Stimulated activated CD4-positive, alpha-beta T cell treated with anti-CD3 and anti-CD28 coated beads, TNF-alpha, amount 100 ng/mL, for 1 hour (primary cell): Measurements from ENCODE around the gene BMAL1.

Source experiments
- DNase-seq, 3 donors: peaks; one replicate each; pipeline ENCODE4 v3.0.0-alpha.2; 2020; ENCODE audit warnings: low read depth in 3 of 3, low spot score in 1 of 3

BMAL1 gene

DNA sequence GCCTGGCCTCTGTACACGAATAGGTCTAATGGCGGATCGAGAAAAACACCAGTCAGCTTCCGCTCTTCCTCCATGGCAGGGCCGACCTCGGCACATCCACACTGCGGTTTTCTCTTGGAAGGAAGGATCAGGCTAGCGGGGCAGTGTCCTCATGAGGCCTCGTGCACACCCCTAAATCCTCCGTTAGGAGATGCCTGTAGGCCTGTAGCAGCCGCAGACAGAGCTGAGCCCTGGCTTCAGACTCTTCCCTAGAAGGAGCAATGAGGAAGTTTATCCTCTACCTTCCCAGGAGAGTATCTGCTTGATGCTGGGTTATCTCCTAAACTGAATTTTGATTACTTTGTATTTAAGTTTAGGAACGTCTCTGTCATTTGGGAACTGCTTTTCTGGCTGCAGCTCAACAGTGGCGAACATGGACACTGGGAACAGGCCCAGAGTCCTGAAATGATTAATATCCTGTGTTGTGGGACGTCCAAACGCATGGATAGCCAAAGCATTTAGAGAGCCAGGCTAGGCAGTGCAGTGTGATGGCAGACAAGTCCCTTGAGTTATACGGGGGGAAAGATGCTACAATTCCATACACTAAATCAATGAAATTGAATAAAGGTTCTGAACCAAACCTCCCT is 16.5 kb upstream of the BMAL1 start:
- no peak for DNase-seq

DNA sequence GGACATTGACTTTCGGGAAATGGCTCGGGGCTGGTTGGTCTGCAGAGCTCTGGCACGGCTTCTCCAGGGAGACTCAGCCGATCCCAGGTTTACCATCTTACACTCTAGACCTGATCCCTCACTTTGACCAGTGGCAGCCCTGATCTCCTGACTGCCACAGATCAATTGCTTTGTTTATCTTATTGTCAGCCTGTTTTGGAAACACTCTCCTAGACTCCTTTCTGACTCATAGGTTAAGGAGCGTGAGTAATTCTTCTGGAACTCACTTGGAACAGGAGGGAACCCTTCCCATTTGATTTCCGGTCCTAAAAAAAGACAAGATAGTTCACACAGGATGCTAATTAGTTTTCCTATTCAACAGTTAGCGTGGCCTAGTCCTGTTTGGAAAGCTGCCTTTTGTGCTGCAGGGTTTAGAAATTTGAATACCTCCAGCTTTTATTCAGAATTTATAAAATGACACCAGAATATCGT is 16.0 kb upstream of the BMAL1 start:
- DNase-seq, result no peak

DNA sequence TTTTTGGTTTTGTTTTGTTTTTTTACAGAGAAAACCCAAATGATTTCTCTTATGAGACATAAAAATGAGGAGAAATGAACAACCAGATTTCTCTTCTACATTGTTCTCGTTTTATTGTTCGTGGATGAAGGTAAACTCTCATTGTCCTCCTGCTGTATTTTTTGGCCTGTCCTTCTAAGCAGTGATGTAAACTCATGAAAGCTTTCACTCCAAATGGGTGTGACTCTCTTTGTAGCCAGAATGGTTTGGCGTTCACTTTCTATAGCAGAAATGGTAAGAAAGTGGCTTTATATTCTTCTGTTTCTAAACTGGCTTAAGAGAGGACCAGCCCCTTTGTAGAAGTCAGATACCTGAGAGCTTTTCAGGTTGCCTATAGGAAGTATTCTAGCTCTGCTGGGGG is 15.5 kb upstream of the BMAL1 start:
- no peak for DNase-seq

DNA sequence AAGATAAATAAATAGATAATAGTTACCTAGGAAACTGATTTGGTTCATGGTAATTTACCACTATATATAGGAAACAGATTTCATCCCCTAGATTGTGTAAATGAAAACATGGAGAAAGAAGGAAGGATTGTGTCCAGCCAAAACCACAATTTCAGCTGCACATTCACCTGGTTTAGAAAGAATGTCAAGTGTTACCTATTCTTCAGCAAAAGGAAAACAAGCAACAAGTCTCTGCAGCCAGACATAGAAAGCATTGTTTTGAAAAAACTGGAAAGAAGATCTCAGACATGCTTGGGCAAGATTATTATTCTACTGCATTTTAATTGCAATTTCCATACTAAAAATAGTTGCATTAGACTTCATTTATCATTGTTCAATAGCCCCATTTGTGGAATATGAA is 8.8 kb upstream of the BMAL1 start:
- no peak for DNase-seq

DNA sequence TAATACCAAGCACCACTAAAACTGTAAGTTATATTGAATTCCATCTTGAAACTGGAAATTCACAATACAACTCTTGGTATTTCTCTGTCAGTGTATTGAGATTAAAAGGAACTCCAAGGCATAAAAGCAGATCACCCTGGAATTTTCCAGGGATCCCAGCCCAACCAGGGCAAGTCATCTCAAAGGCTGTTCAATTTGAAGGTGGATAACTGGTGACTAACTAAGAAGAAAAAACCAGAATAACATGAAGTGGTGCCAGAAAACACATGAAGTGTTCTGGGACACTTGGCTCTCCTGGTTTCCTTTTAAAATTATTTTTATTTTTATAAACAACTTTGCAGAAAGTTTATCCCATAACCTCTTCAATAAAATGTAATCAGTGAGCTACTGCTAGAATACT is 7.8 kb upstream of the BMAL1 start:
- no peak for DNase-seq

DNA sequence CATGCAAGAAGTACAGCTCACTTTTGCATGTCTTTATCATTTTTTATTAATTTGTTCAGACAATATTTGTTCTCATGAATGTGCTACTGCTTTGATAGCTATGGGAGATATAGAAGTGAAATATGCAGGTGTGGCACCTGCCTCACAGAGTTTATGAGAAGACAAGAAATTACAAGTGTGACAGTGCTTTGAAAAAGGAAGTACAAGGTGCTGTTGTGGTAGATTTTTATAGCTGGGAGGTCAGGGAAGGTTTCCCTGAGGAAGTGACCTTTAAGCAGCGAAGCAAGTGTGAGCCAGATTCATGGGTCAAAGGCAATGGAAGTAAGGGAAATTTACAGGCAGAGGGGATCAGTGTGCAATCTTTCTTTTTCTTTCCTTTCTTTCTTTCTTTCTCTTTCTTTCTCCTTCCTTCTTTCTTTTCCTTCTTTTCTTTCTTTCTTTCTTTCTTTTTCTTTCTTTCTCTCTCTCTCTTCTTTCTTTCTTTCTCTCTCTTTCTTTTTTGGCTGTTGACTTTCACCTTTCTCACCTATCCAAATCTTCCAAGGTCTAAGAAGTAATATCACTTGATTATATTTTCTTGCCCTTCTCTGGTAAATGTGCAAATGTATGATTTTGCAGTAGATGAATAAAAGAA is 6.4 kb upstream of the BMAL1 start:
- no peak for DNase-seq

DNA sequence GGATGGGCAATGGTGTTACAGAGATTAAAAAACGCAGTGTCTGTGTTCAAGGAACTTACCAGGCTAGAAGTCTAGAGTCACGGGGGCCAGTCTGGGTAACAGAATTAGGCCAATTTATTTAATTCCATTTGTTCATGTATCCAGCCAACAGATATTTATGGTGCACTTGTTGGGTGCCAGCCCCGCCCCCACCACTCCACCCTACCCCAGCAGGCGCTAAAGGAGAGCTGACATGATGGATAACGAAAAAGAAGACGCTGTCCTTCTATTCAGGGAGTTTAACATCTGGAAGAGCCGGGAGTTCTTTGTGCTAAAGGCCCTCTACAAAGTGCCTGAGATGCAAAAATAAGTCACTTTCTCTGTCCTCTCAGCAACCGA is 1.1 kb upstream of the BMAL1 start:
- DNase-seq, result no peak

DNA sequence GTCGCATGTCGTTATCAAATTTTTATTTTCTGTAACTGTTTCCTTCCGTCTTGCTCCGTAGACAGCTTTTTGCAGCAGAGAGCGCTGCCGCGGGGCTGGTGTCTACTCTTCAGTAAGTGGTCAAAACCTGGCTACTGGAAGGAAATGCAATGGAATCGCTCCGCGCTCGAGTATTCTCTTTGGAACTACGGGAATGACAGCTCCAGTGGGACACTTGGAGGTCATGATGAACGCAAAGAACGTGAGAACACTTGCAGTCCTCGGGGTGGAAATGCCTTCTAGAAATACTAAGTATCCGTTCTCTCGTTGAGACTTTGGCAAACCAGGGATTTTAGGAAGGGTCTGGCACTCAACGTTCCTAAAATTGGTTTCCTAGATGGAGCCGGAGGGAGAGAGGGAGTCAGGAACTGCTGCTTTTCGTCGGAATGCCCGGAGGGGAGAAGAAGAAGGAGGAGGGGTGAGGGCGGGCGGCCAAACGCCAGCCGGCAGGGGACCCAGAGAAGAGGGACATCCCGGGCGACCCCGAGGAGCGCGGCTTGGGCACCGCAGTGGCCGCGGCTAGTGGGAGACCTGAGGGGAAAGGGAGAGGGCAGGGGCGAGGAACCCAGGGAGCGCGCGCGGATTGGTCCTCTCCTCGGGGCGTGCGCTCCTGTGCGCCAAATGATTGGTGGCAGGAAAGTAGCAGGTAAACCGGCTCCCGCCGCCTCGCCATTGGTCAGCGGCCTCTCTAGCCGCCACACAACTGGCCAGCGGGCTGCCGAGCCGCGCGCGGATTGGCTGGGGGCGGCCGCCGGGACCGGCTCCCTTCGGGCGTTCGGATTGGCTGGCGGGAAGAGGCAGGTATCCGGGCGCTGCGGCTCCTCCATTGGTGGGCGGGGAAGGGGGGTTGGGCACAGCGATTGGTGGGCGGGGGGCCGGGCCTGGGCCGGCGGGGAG is 490 bp upstream of the BMAL1 start:
- DNase-seq, result peak; percentile 91 to 95 (median 93)

DNA sequence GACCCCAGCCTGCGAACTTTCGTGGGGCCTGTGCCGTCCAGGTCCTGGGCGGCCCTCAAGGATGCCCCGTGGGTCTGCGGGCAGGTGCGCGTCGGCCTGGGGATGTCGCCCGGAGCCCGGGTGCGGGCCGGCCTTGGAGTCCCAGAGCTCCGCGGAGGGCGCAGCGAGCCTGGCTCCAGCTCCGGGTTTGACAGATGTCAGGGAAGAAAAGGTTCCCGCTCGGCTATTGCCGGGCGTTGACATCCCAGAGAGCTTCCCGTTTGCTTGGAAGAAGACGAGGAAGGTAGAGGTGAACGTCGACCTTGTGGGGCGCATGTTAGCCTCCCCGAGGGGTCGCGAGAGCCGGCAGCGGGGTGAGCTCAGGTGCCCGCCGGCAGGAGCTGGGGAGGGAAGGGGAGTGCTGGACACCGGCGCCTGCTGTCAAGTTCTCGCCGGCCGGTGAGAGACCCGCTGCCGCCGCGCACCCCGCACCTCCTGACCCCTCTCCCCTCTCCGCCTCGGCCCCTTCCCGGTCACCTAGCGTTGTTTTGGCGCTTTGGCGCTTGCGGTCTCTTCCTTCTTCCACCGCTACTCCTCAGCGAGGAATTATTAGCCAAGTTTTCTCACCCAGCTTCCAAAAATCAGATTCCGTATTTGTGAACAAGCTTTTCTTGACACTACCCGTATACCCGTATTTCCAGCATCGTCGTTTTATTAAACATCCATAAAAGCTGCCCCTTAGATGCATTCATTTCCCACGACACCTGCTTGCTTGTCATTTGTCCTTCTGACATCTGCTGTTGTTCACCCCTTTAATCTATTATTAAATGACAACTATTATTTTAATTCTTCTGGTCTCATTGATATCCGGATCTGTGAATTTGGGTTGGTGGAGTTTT is 1.3 kb downstream of the BMAL1 start:
- no peak for DNase-seq

DNA sequence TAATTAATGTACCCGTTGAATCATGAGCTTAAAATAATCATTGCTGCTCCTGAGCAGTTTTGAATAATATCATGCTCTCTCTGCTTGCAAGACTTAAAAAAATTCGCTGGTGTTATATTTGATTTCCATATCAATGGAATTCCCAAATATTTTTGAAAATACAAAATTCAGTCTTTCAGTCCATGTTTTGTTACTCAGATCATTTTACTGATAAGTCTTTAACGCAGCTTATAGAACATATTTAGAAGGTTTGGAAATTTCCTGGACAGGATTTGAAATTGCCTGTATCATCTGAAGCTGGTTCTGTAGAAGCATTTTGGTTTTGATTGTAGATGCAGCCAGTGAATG is 1.9 kb downstream of the BMAL1 start:
- DNase-seq, result no peak

DNA sequence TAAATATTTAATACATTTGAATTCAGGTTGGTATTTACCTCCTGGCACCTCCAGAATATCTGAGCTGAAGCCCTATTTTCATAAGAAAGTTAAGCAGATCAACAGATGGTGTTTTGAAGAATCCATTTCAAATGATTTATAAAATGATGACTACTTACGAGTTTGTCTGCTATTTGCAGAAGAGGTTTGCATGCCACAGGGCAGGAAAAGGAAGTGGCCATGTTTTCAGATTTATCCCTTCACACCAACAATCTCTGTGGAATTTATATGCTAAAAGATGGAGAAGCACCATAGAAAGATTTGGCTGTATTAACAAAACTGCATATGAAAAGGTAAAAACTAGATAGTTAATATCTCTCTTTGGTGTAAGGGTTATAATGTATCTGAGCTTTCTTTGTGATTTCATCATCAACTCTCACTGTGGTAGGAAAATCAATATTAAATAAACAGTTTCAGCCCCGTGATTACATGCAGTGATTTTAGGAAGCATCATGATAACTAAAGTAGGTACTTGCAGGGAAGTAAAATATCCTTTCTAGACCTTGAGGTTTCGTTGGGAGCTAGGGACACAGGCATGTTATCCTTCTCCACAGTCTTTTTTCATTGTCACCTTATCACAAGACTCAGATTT is 2.6 kb downstream of the BMAL1 start:
- DNase-seq, result no peak

DNA sequence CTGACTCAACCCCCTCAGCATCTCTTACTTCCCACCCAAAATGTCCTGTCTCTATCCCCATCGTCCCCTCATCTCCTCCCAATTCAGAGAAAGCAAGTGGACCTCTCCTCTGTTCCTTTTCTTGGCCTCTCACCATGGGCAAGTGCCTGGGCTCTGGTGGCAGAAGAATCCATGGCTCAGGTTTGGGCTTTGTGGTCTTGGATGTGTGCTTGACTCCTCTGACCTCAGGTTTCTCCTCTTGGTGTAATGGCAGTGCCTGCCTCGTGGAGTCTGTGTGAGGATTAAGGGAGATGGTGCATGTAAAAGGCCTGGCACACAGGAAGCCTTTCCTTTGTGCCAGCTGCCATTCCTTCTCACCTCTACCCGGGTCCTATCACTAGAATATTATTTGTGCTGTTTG is 3.2 kb downstream of the BMAL1 start:
- no peak for DNase-seq

DNA sequence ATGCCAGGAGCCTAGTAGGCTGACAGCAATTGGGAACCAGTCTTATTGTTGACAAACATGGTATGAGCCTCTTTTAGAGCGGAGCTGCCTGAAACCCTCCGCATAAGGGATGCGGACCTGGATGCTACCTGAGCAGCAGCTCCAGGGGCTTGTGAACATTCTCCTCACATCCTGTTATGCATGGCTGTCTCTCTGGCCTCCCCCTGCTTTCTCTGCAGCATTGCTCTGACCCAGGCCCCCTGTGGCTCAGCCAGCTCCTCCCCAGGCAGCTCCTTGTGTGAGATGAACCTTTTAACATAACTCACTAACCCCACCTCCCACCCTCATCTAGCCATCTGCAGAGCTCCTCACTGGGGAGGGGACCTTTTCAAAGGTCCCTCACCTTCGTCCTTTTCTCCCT is 6.0 kb downstream of the BMAL1 start:
- no peak for DNase-seq

DNA sequence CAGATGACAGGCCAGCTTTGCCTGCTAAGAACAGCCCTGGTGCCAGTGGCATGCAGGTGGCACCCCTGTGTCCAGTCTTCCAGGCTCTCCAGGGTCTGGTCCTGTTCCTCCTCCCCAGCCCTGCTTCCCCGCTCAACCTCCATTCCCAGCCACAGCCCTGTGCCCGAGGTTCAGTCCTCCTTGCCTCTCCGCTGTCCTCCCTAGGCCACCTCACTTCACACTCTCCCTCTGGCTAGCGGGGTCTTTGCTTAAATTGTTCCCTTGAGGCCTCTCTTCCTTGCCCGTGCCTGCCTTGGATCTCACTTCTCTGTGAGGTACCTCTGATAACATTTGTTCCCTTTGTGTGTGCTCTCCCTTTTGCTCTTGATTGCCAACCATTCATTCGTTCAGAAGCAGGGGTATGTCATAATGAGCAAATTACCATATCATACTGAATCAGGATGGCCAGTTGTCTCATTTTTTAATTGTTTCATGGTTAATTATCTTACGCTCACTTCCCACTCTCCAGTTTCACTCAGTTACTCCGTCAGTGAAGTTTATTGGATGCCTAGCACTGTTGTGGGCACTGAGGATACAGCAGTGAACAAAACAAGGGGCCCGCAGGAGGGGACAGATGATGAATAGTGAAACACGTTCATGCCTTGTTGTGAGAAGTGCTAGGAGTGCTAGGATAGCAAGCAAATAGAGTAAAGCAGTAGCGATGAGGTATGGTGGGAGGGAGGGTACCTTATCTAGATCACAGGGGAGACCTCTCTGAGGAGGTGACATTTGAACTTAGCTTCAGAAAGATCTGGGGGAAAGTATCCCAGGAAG is 7.4 kb downstream of the BMAL1 start:
- no peak for DNase-seq

DNA sequence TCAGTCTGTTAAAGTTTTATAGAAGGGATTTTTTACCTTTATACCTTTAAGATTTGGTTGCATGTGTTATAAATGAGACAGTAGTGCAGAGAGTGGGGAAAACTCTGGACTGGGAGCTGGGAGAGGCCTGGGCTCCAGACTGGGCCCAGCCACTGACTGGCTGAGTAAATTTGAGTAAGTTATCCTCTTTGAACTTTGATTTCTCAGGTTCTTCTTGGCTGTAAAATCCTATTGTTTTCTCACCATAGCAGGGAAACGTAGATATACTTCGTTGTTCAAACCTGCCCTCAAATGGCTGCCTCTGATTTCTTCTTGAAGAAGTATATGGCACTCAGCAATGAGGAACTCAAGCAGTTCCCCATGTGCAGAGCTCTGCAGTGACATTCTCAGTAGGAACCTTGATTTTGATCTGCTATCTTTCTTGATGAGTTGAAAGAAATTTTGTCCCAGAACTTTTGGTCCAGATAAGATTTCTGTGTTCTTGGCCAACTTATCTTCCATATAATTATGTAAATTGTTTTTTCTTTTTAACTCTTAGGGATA is 8.8 kb downstream of the BMAL1 start:
- no peak for DNase-seq

DNA sequence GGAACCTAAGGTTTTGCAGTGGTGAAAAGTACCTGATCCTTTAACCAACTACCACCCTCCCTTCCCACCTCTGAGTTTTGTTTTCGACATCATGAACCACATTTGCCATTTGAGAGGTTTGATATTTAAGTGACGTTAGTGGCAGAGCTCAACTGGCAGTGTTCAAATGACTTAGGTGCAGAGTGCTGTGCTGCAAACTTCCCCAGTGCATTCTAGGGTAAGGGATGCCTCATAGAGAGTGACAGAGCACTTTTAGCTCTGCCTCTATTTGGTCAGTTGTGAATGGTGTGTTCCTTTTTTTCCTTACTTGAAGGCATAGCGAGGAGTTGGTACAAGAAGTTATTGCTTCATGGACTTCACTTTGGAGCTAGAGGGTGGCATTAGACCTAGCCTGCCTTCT is 9.4 kb downstream of the BMAL1 start:
- no peak for DNase-seq

DNA sequence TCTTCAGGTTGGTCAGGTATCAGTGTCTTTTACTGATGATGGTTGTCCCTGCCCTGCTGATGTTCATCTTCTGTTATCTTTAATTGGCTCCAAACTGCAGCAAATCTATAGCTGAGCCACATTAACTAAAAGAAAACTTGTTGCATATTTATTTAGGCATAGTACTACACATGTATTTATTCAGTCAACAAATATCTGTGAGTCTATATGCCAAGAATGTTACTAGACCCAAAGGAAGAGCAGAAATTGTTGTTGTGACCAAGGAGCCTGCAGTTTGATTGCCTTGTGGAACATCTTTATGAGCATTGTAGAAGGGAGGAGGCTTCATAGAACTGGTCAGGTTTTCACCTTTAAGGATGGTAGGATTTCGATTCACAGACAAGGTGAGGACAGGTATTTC is 10.1 kb downstream of the BMAL1 start:
- DNase-seq, result no peak

DNA sequence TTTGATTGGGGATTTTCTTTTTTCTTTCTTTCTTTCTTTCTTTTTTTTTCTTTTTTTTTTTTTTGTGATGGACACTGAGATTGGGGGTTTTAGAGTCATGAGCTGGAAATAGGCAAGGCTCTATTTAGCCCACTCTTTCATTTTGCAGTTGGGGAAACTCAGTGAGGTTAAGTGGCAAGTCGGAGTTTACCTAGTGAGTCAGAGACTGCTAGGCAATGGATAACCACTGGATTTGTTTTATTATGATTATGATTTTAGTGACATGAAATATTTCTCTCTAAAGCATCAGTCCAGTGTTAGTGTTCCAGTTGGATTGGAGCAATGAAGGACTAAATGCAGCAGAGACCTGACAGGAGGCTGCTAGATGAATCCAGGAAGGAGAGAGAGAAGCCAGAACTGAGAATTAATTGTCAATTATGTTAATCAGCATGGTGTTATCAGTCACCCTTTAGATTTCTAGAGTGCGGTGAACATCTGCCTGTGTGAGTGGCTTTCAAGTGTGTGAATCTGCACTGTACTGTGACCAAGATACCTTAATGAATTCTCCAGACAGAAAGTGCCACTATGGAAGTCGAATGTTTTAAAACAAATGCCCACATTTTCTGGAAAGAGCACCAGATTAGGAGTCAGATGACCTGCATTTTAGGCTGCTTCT is 10.9 kb downstream of the BMAL1 start:
- DNase-seq, result no peak

DNA sequence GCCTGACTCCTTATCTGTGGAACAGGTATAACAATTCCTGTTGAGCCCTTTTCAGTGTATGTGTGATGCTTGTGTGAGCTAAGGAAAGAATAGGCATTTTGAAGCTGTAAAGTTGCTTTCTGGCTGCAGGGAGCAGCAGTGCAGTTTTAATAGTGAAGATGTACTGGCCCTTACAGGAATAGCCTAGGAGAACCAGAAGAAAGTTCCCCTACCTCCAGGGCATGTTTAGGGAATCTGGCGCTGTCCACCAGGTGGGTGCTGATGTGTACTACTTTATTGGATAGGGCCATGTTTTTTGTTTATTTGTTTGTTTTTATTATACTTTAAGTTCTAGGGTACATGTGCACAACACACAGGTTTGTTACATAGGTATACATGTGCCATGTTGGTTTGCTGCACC is 11.5 kb downstream of the BMAL1 start:
- no peak for DNase-seq
